Smooth muscle cell (in vitro differentiated cells): ENCODE measurements around the gene ANO3. TPM values are rescaled to one million over a fixed set of nuclear protein-coding genes. Genes with fewer than 3 reads are reported as not detected.
"Not testable (repeated sequence)": the region's sequence is repeated elsewhere in the genome, so short reads cannot be mapped to it uniquely, and the experiment has no call there.

ENCODE experiments used
- DNase-seq: peaks from one replicate; lab custom pipeline; 2025; ENCODE audit not compliant: unreplicated experiment; lab: John Stamatoyannopoulos, UW
- H2AFZ ChIP-seq: fragments of 200-600 bp; sonication (generic); 2 replicates; pipeline ENCODE4 v1.6.0; 2016; ENCODE audit warnings: antibody characterized with exemption, low read depth, mild to moderate bottlenecking
- H3F3A ChIP-seq: fragments of 200-600 bp; sonication (generic); 2 replicates; pipeline ENCODE4 v1.6.0; 2017; ENCODE audit warnings: antibody characterized with exemption, low read depth
- H3K27ac ChIP-seq: fragments of 200-600 bp; sonication (generic); 2 replicates; pipeline ENCODE4 v1.5.1; 2016; ENCODE audit warnings: low read depth, mild to moderate bottlenecking
- H3K27me3 ChIP-seq: fragments of 200-600 bp; sonication (generic); 2 replicates; pipeline ENCODE4 v1.6.1; 2016; ENCODE audit warnings: low read depth, mild to moderate bottlenecking
- H3K36me3 ChIP-seq: fragments of 200-600 bp; sonication (generic); 2 replicates; pipeline ENCODE4 v1.5.1; 2016; ENCODE audit warnings: low read depth
- H3K4me1 ChIP-seq: fragments of 200-600 bp; sonication (generic); 2 replicates; pipeline ENCODE4 v1.5.1; 2016; ENCODE audit warnings: low read depth
- H3K4me2 ChIP-seq: fragments of 200-600 bp; sonication (generic); 2 replicates; pipeline ENCODE4 v1.6.0; 2016; ENCODE audit warnings: mild to moderate bottlenecking
- H3K4me3 ChIP-seq: fragments of 200-600 bp; sonication (generic); 2 replicates; pipeline ENCODE4 v1.5.1; 2016; ENCODE audit warnings: mild to moderate bottlenecking
- H3K79me2 ChIP-seq: fragments of 200-600 bp; sonication (generic); 2 replicates; pipeline ENCODE4 v1.6.0; 2016; ENCODE audit warnings: low read depth, mild to moderate bottlenecking
- H3K9ac ChIP-seq: fragments of 200-600 bp; sonication (generic); 2 replicates; pipeline ENCODE4 v1.6.0; 2016; ENCODE audit warnings: low read depth
- H3K9me3 ChIP-seq: fragments of 200-600 bp; sonication (generic); replicated peaks from 2 replicates; pipeline ENCODE4 v1.5.1; 2016; ENCODE audit warnings: low read depth
- H4K20me1 ChIP-seq: fragments of 200-600 bp; sonication (generic); 2 replicates; pipeline ENCODE4 v1.6.0; 2016; ENCODE audit warnings: low read depth
- WGBS: methylation state at CpG from one replicate; pipeline ENCODE4 v1.1.7; 2016; ENCODE audit warnings: low lambda C conversion rate; 5-methylcytosine and 5-hydroxymethylcytosine counted together
- polyA plus RNA-seq: library from polyadenylated mRNA; unstranded; fragments of >200 nt; fragmentation: Nextera tagmentation; extraction: Ambion mirVana; gene quantifications from 2 replicates; pipeline ENCODE4 v1.2.1, GENCODE V29; 2016
- total RNA-seq: library from RNA; depleted of rRNA; stranded (reverse); fragments of >200 nt; gene quantifications from 2 replicates; pipeline ENCODE4 v1.2.3, GENCODE V29; 2014
- TF ChIP-seq, protein P1 (sequence below): fragments of 200-600 bp; sonication (generic); IDR thresholded peaks from 2 replicates; pipeline ENCODE4 v1.5.1; 2017; ENCODE audit warnings: borderline replicate concordance, mild to moderate bottlenecking, antibody characterized with exemption; ENCODE audit not compliant: insufficient read depth, poor library complexity, severe bottlenecking

ANO3 gene
- total and polyA plus RNA-seq, 2 experiments from 2014 or later: 0.13 TPM; not detected in 1

DNA sequence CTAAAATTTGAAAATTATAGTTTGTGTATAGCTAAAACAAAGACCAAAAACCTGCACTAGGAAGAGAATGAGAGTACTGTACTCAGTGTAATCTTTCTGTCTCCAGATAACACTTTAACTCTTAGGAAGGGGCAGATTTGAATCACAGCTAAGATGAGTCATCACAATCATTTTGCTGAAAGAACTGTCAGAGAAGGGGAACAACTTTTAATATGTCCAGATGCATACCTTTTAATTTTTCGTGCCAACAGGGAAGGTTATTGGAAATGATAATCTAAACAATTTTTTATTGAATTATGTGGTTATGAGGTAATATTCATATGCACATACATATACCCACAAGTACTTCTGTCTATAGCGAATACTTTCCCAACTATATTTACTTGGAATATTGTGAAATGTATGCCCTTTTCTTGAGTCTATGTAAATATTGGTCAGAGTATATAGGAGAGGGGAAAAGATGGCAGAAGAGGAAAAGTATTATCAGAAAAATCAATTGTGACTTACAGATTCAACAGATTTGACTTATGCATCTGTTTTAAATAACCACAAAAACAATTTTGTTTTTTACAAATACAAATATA lies 291.2 kb downstream of the ANO3 start:
- TF ChIP-seq, protein P1, sequence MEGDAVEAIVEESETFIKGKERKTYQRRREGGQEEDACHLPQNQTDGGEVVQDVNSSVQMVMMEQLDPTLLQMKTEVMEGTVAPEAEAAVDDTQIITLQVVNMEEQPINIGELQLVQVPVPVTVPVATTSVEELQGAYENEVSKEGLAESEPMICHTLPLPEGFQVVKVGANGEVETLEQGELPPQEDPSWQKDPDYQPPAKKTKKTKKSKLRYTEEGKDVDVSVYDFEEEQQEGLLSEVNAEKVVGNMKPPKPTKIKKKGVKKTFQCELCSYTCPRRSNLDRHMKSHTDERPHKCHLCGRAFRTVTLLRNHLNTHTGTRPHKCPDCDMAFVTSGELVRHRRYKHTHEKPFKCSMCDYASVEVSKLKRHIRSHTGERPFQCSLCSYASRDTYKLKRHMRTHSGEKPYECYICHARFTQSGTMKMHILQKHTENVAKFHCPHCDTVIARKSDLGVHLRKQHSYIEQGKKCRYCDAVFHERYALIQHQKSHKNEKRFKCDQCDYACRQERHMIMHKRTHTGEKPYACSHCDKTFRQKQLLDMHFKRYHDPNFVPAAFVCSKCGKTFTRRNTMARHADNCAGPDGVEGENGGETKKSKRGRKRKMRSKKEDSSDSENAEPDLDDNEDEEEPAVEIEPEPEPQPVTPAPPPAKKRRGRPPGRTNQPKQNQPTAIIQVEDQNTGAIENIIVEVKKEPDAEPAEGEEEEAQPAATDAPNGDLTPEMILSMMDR: no peak
- no peak for DNase-seq
- Histone ChIP-seq H3K4me3 (no peak overlapping the region), H3K9me3 (no peaks in the 10 kb centered on the region), H3K27ac (no peak overlapping the region), H4K20me1 (no peaks in the 10 kb centered on the region), H3K36me3 (no peaks in the 10 kb centered on the region), H3K4me2 (no peak overlapping the region), H3K79me2 (no peaks in the 10 kb centered on the region), H3K9ac (no peak overlapping the region), H2AFZ (no peak overlapping the region), H3K4me1 (no peaks in the 10 kb centered on the region), H3K27me3 (no peaks in the 10 kb centered on the region), H3F3A (no peaks in the 10 kb centered on the region)
- 78% methylated on average over 2 of the region's 2 CpGs for WGBS

DNA sequence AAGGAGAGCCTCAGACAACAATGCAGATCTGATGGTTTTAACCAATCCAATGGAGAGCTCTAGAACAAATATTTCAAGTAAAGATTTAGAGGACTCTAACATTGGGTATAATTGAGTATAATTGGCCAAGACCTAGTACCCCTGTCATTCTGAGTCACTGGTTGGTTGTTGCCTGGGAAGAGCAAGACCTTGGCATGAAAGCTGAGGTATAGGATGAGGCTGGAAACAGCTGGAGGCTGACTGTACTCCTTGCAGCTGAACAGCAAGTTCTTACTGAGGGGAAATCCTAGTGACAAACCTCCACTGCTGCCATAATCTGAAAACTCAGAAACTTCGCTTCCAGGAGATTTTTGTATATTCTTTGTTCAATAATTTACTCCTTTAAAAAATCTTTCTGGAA lies 294.4 kb downstream of the ANO3 start:
- Histone ChIP-seq H3K9ac (no peak overlapping the region), H3K36me3 (no peaks in the 10 kb centered on the region), H3K9me3 (no peaks in the 10 kb centered on the region), H3F3A (no peaks in the 10 kb centered on the region), H4K20me1 (no peaks in the 10 kb centered on the region), H3K4me2 (no peak overlapping the region), H3K27me3 (no peaks in the 10 kb centered on the region), H3K4me3 (no peak overlapping the region), H3K27ac (no peak overlapping the region), H3K79me2 (no peaks in the 10 kb centered on the region), H2AFZ (no peak overlapping the region), H3K4me1 (no peaks in the 10 kb centered on the region)
- DNase-seq: no peak
- WGBS: 83% methylated on average over 1 of the region's 1 CpG
- TF ChIP-seq, protein P1: no peak

DNA sequence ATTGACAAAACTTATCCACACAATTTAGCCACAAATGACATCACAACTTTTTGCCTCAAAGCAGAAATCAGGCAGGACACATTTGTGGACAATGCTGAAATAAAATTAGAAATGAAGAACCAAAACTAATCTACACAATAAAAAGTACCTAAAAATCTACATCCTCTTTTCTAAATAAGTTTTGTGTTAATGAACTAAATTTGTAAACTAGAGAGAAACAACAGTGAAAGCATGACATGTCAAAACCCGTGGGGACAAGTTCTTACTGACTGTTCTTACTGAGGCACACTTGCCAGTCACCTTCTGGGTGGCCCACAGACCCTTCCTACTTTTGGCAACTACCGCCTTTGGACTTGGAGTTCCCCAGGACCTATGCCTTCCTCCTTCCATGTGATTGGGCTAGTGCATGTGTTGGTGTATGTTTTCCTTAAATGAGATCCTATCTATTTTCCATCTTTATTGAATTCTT lies 300.8 kb downstream of the ANO3 start:
- Histone ChIP-seq H4K20me1 (no peaks in the 10 kb centered on the region), H3K4me2 (no peak overlapping the region), H3F3A (no peaks in the 10 kb centered on the region), H3K36me3 (no peaks in the 10 kb centered on the region), H3K27me3 (no peaks in the 10 kb centered on the region), H3K4me1 (no peaks in the 10 kb centered on the region), H3K9ac (no peak overlapping the region), H3K79me2 (no peaks in the 10 kb centered on the region), H3K27ac (no peak overlapping the region), H2AFZ (no peak overlapping the region), H3K4me3 (no peak overlapping the region), H3K9me3 (no peaks in the 10 kb centered on the region)
- 43% methylated on average over 2 of the region's 2 CpGs for WGBS
- DNase-seq: no peak
- TF ChIP-seq, protein P1: no peak

DNA sequence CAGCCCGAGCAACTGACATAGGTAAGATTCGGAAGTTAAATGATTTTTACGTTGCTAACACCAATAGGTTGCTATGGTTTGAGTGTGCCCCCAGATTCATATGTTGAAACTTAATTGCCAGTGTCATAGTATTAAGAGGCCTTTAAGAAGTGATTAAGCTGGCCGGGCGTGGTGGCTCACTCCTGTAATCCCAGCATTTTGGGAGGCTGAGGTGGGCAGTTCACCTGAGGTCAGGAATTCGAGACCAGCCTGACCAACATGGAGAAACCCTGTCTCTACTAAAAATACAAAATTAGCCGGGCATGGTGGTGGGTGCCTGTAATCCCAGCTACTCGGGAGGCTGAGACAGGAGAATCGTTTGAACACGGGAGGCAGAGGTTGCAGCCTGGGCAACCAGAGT lies 311.4 kb downstream of the ANO3 start:
- not testable (repeated sequence) for H3K4me3 ChIP-seq, H3K36me3 ChIP-seq, DNase-seq, H3K4me1 ChIP-seq, H3K9me3 ChIP-seq, H3K27ac ChIP-seq, H3K27me3 ChIP-seq, H3K9ac ChIP-seq, H4K20me1 ChIP-seq, H2AFZ ChIP-seq, H3K79me2 ChIP-seq, H3K4me2 ChIP-seq, H3F3A ChIP-seq
- 91% methylated on average over 10 of the region's 10 CpGs for WGBS
